ENCODE results near the gene ENTPD1. TPM values are rescaled to one million over a fixed set of nuclear protein-coding genes. Genes with fewer than 3 reads are reported as not detected.
A peak's percentile ranks its signal among the peaks of the same experiment; 100 is the strongest.
"Not testable (repeated sequence)": the region's sequence is repeated elsewhere in the genome, so short reads cannot be mapped to it uniquely, and the experiment has no call there.

ENTPD1 gene
- total and polyA plus RNA-seq, 12 donors: 4.5 to 35.2 (median 18.3) TPM

DNA sequence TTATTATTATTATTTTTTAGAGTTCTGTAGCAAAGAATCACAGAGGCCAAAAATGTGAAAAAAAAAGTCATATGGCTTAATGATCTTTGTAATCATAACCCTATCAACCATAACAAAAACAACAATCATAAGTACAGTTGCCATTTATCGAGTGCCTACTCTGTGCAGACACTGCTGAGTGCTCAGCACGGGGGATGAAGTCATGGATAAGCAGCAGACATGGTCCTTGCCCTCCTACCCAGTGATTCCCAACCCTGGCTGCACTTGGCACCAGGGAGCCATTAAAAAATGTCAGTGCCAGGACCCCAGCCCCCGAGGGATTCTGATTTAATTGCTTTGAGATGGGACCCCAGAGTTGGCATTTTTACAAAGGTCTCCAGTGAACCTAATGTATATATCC is 38.2 kb downstream of the ENTPD1 start:
- no peak for DNase-seq
- H3K36me3 ChIP-seq (replicated peaks in 1 of 2): no peaks in the 10 kb centered on the region
- 64 to 74% (median 68%) methylated on average over 3 of the region's 3 CpGs for WGBS, 4 donors
- H3K9me3 ChIP-seq (replicated peaks in 1 of 3): no peaks in the 10 kb centered on the region
- peak overlapping the region in 2 of 5 donors; percentile 45 to 69 for H3K27ac ChIP-seq
- intact Hi-C loops (cut with DNase I): no loop called here
- H3K4me1 ChIP-seq (replicated peaks in 1 of 2): peaks cover 4 to 31% of the 10 kb centered on the region in 2 donors
- TF ChIP-seq, protein P1, sequence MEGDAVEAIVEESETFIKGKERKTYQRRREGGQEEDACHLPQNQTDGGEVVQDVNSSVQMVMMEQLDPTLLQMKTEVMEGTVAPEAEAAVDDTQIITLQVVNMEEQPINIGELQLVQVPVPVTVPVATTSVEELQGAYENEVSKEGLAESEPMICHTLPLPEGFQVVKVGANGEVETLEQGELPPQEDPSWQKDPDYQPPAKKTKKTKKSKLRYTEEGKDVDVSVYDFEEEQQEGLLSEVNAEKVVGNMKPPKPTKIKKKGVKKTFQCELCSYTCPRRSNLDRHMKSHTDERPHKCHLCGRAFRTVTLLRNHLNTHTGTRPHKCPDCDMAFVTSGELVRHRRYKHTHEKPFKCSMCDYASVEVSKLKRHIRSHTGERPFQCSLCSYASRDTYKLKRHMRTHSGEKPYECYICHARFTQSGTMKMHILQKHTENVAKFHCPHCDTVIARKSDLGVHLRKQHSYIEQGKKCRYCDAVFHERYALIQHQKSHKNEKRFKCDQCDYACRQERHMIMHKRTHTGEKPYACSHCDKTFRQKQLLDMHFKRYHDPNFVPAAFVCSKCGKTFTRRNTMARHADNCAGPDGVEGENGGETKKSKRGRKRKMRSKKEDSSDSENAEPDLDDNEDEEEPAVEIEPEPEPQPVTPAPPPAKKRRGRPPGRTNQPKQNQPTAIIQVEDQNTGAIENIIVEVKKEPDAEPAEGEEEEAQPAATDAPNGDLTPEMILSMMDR (IDR thresholded peaks at IDR 0.05): no peak
- no peak for TF ChIP-seq POLR2A (IDR thresholded peaks at IDR 0.05)
- H3K27me3 ChIP-seq: no peaks in the 10 kb centered on the region
- no peak overlapping the region for H3K4me3 ChIP-seq

DNA sequence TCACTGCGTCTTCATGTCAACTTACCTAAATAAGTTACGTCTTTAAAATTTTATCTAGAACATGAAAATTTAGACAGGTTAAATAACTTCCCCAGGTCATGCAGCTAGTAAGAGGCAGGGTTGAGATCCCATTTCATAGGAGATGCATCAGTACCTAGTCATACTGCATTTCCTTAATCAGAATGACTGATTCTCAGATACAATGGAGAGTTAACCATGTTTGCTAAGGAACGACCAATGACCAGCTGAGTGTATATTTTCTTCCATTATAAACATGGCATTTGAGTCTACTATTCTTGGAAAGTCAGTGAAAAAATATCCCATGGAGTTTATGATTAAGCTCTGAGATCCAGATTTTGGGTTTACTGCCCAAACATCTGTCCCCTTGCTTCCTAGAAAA is 39.6 kb downstream of the ENTPD1 start:
- no peak for TF ChIP-seq POLR2A (IDR thresholded peaks at IDR 0.05)
- TF ChIP-seq, protein P1 (IDR thresholded peaks at IDR 0.05): no peak
- DNase-seq: no peak
- Histone ChIP-seq H3K36me3 (replicated peaks in 1 of 2) (no peaks in the 10 kb centered on the region), H3K9me3 (replicated peaks in 1 of 3) (no peaks in the 10 kb centered on the region), H3K27me3 (no peaks in the 10 kb centered on the region), H3K4me3 (no peak overlapping the region), H3K27ac (peak overlapping the region in 1 of 5 donors; percentile 45), H3K4me1 (replicated peaks in 1 of 2) (peaks cover 4 to 31% of the 10 kb centered on the region in 2 donors)
- WGBS, 4 donors: 89 to 92% (median 90%) methylated on average over 3 of the region's 3 CpGs
- intact Hi-C loops (cut with DNase I): no loop called here

- intact Hi-C loops (cut with DNase I): no loop called here
- H3K9me3 ChIP-seq (replicated peaks in 1 of 3): no peaks in the 10 kb centered on the region
- no peaks in the 10 kb centered on the region for H3K36me3 ChIP-seq (replicated peaks in 1 of 2)
- no peak overlapping the region for H3K4me3 ChIP-seq
- peaks cover 4 to 31% of the 10 kb centered on the region in 2 donors for H3K4me1 ChIP-seq (replicated peaks in 1 of 2)
- H3K27ac ChIP-seq: no peak overlapping the region
- no peak for TF ChIP-seq POLR2A (IDR thresholded peaks at IDR 0.05)
- TF ChIP-seq, protein P1 (IDR thresholded peaks at IDR 0.05): no peak
- no peaks in the 10 kb centered on the region for H3K27me3 ChIP-seq
- DNase-seq: no peak
Measured at GRCh38 chr10:95796504-95796903, 40.5 kb downstream of the ENTPD1 start.

- DNase-seq: no peak
- intact Hi-C loops (cut with DNase I): no loop called here
- Histone ChIP-seq H3K27ac (no peak overlapping the region), H3K36me3 (replicated peaks in 1 of 2) (no peaks in the 10 kb centered on the region), H3K4me3 (no peak overlapping the region), H3K9me3 (replicated peaks in 1 of 3) (peaks cover 0 to 4% (median 0%) of the 10 kb centered on the region in 3 donors), H3K27me3 (no peaks in the 10 kb centered on the region), H3K4me1 (replicated peaks in 1 of 2) (peaks cover 4 to 18% of the 10 kb centered on the region in 2 donors)
- TF ChIP-seq POLR2A (IDR thresholded peaks at IDR 0.05): no peak
- TF ChIP-seq, protein P1 (IDR thresholded peaks at IDR 0.05): no peak
Measured at GRCh38 chr10:95798096-95798855, 42.3 kb downstream of the ENTPD1 start.

- H3K4me3 ChIP-seq; H3K27ac ChIP-seq; DNase-seq; H3K4me1 ChIP-seq (replicated peaks in 1 of 2); intact Hi-C loops (cut with DNase I); H3K36me3 ChIP-seq (replicated peaks in 1 of 2); H3K27me3 ChIP-seq; H3K9me3 ChIP-seq (replicated peaks in 1 of 3): not testable (repeated sequence)
- WGBS, 4 donors: 76 to 92% (median 85%) methylated on average over 2 of the region's 2 CpGs
Measured at GRCh38 chr10:95800286-95800685, 44.3 kb downstream of the ENTPD1 start.

GRCh38 chr10:95806687-95807380 is 50.9 kb downstream of the ENTPD1 start:
- H3K36me3 ChIP-seq (replicated peaks in 1 of 2); H3K27me3 ChIP-seq; H3K4me3 ChIP-seq; DNase-seq; H3K9me3 ChIP-seq (replicated peaks in 1 of 3); H3K4me1 ChIP-seq (replicated peaks in 1 of 2); H3K27ac ChIP-seq; intact Hi-C loops (cut with DNase I): not testable (repeated sequence)
- 78 to 89% (median 82%) methylated on average over 5 to 11 of the region's 11 CpGs for WGBS, 4 donors

- intact Hi-C loops (cut with DNase I); H3K9me3 ChIP-seq (replicated peaks in 1 of 3); H3K27ac ChIP-seq; H3K36me3 ChIP-seq (replicated peaks in 1 of 2); H3K4me1 ChIP-seq (replicated peaks in 1 of 2); H3K4me3 ChIP-seq; DNase-seq; H3K27me3 ChIP-seq: not testable (repeated sequence)
- 72 to 84% (median 81%) methylated on average over 7 to 8 of the region's 8 CpGs for WGBS, 4 donors
Measured at GRCh38 chr10:95808705-95809308, 52.8 kb downstream of the ENTPD1 start.

Data from adrenal gland (tissue), 12 donors.